CD4-positive, alpha-beta T cell treated with Interleukin-1 beta for 1 hour (primary cell): ENCODE data around the gene SFXN2.
A peak's percentile ranks its signal among the peaks of the same experiment; 100 is the strongest.
"Not testable (repeated sequence)": the region's sequence is repeated elsewhere in the genome, so short reads cannot be mapped to it uniquely, and the experiment has no call there.

Experiments
- DNase-seq, 2 donors: peaks; one replicate each; pipeline ENCODE4 v3.0.0-alpha.2; 2020 to 2022

The SFXN2 gene

GRCh38 chr10:102721954-102722353, 7.5 kb downstream of the SFXN2 start:
- DNase-seq = no peak

GRCh38 chr10:102723989-102724388, 9.6 kb downstream of the SFXN2 start:
- DNase-seq = no peak

GRCh38 chr10:102726274-102726673, 11.8 kb downstream of the SFXN2 start:
- DNase-seq = no peak

- no peak for DNase-seq
Observed at GRCh38 chr10:102727037-102727818, 12.8 kb downstream of the SFXN2 start.

GRCh38 chr10:102729029-102730026, 14.9 kb downstream of the SFXN2 start:
- DNase-seq = peak; percentile 52 to 63

DNA sequence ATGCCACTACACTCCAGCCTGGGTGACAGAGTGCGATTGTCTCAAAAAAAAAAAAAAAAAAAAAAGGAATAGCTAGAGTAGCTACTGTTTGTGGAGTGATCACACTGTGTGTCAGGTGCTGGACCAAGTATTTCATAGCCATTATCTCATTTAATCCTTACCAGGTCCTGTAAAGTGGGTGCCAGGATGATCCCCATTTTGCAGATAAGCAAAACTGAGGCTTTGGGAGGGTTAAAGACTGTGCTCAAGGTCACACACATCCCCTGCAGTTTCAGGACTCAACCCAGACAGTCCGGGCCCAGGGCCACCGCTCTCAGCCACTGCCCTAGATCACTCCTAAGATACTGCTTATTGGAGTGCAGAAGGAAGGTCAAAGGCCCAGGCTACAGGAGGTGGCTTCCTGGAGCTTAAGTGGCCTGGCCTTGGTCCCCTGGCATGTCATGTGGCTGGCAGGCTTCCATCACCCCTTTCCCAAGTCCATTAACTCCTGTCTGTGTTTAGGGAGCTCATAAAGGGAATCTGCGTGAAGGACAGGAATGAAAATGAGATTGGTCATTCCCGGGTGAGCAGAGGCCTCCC, 16.9 kb downstream of the SFXN2 start:
- no peak for DNase-seq

GRCh38 chr10:102732661-102733060, 18.2 kb downstream of the SFXN2 start:
- DNase-seq = no peak

DNA sequence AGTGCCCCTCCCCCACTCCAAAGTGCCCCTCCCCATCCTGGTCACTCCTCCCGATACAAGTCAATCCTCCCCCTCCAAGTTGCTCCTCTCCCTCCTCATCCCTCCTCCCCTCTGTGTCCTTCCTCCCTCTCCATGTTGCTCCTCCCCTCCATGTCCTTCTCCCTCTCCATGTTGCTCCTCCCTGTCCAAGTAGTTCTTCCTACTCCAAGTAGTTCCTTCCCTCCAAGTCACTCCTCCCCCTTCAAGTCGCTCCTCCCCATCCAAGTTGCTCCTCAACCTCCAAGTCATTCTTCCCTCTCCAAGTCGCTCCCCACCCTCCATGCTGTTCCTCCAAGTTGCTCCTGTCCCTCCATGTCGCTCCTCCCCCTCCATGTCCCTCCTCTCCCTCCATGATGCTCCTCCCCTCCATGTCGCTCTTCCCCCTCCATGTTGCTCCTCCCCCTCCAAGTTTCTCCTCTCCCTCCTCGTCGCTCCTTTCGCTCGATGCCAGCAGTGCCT, 20.7 kb downstream of the SFXN2 start:
- DNase-seq = no peak

DNA sequence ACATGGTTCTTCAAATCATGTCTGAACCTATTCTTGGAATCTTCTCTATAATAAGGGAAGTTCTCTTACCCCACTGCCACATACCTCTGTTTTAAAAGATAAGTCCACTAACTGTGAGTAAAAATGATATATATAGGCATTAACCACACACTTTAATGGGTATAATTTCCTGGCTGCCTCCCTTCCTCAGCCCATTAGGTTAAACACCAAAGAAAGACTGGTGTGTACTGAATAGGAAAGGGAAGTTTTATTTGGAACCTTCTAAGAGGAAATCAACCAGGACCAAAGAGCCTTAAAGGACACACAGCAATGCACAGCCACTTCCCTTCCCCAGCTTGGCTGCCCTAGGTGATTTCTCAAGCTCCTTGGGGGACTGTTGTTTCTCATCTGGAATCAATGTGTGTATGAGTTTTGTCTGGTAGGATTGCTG, 24.3 kb downstream of the SFXN2 start:
- no peak for DNase-seq

GRCh38 chr10:102740229-102740628, 25.8 kb downstream of the SFXN2 start:
- DNase-seq = no peak

- no peak for DNase-seq
Observed at GRCh38 chr10:102741726-102742237, 27.3 kb downstream of the SFXN2 start.

DNA sequence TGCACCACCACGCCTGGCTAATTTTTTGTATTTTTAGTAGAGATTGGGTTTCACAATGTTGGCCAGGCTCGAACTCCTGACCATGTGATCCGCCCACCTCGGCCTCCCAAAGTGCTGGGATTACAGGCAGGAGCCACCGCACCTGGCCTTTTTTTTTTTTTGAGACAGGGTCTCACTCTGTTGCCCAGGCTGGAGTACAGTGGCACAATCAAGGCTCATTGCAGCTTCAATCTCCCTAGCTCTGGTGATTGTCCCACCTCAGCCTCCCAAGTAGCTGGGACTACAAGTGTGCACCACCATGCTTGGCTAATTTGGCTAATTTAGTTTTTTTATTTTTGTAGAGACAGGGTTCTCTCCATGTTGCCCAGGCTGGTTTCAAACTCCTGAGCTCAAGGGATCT, 27.9 kb downstream of the SFXN2 start:
- DNase-seq = not testable (repeated sequence)

- DNase-seq = no peak
Observed at GRCh38 chr10:102743078-102743587, 28.7 kb downstream of the SFXN2 start.

DNA sequence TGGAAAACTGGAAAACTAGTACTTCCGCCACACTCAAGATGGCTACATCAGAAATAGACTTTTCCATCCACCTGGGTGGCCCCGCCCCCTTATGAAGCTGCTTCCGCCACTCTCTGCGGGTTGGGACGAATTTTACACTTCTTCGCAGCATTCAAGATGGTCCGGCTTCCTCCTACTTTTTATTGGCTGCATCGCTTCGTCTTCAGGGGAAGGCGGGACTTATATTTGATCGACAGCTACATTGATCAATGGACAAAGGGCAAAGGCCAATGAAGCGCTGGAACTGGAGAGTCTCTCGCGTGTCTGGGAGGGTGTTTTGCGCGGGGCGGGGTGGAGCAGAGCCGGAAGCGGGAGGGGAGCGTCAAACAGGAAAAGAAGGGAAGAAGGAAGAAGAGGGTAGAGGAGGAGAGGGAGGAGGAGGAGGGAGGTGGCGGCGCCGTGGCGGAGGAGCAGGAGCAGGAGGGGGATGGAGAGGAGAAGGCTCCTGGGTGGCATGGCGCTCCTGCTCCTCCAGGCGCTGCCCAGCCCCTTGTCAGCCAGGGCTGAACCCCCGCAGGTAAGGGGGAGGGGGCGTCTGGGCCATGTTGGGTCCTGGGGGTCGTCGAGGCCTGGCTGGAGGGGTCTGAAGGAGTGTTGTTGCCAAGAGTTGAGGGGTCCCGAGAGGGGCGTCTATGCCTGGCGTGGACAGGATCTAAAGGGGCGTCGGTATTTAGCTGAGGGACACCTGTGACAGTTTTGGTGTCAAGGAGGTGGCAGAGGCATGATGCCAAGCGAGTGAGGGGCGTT, 29.3 kb downstream of the SFXN2 start, which contains the start of gene WBP1L:
WBP1L (plus strand) TSS at position 361 of the 786 bp plus-strand sequence; CDS start at position 467, 106 bp downstream.
- peak; percentile 97 to 98 for DNase-seq

- no peak for DNase-seq
Observed at GRCh38 chr10:102744374-102745051, 30.1 kb downstream of the SFXN2 start.

DNA sequence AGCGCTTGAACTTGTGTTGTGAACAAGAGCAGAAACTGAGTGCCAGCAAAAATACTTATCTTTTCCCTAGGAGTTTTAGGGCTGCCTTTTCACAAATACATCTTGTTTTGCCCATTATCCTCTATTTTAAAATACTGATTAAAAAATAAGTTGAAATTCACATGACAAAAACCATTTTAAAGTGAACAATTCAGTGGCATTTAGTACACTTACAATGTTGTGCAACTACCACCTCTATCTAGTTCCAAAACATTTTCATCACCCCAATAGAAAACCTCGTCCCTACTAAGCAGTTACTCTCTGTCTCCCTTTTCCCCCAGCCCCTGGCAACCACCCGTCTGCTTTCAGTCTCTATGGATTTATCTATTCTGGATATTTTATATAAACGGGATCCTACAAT, 30.7 kb downstream of the SFXN2 start:
- no peak for DNase-seq

DNA sequence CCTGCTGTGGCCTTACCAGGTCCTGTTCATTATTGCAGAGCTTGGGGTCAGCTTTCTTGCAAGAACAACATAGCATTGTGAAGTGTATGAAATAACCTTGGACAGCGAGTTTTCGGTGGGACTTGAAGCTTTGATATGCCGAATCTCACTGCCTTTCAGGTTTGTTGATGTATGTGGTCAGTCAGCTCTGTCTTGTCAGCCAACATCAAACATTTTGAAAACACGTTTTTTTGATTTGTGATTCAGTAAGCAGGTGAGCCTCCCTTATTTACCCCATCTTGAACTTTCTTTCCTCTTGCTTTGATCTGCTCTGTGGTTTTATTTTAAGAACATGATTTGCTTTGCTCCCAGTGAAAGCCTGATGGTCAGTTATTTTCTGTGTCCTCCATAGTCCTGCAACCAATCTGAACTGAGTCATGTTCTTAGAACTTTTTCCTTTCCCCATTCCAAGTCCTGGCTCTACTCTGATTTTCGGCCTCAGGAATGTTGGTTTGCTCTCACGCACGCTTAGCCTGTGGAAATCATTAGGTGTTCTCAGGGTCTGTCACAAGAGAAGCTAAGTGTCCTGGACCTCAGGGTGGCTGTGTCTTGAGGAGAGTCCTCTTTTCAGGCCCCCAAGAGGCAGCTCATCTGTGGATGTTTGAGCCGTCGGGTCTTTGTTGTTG, 38.0 kb downstream of the SFXN2 start:
- no peak for DNase-seq

DNA sequence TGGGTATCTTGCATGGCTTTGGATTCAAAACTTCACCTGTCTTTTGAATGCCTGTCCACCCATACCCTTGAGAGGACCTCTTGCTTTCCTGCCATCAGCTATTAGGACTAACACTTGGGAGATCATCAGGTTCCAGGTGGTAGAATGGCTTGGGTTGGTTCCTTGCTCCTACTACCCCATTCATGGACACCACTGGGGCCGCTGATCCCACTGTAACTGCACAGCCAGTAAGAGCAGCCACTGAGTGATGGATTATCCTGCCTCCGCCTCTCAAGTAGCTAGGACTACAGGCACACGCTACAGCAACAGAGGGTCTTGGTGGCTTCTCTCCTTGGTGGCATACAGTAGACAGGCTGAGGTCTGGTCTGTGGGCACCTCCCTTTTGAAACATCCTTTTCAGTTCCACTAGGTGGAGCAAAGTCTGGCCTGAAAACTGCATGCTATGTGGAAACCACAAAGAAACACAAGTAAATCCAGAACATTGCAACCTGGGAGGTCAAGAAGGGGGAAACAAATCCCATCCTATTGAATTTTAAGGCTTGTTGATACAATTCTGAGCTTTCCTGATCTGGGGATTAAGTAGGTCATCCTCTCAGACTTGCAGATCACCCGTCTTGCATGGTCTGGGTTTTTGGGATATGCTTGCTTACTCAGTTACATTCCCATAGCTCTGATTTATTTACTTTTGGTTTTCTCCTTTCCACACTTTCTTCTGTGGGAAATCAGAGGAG, 38.7 kb downstream of the SFXN2 start:
- DNase-seq = peak; percentile 17 to 24

GRCh38 chr10:102753718-102754117, 39.3 kb downstream of the SFXN2 start:
- DNase-seq = no peak

DNA sequence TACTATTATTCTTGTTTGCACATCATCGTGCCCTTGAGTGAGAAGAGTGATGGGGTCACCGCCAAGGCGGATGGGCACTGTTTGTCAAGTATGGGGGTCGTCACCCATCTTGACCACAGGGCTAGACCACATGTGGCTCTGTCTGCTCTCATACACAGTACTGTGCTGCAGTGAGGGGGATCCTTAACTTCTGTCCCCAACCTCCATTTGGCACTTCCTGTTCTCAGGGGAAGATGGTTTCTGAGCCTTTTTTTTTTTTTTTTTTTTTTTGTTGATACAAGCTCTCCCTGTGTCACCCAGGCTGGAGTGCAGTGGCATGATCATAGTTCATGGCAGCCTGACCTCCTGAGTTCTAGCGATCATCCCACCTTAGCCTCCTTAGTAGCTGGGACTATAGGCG, 42.9 kb downstream of the SFXN2 start:
- DNase-seq = no peak
